ENCODE results near the gene DMD. TPM values are rescaled to one million over a fixed set of nuclear protein-coding genes. Genes with fewer than 3 reads are reported as not detected.
"Not testable (repeated sequence)": the region's sequence is repeated elsewhere in the genome, so short reads cannot be mapped to it uniquely, and the experiment has no call there.

DMD gene
- total RNA-seq, 4 donors from 2014 or later = 18.7 to 69.5 (median 38.5) TPM

- TF ChIP-seq CTCF (IDR thresholded peaks at IDR 0.05) = no peak
- H3K4me1 ChIP-seq = no peaks in the 10 kb centered on the region
- no peak for DNase-seq (ENCODE audit: low spot score in 2 of 2)
- H3K27ac ChIP-seq = no peak overlapping the region
- no peaks in the 10 kb centered on the region for H3K36me3 ChIP-seq
- H3K4me3 ChIP-seq = no peak overlapping the region
- H3K9me3 ChIP-seq = no peaks in the 10 kb centered on the region
- 35% methylated on average over 2 of the region's 2 CpGs for WGBS
- no peaks in the 10 kb centered on the region for H3K27me3 ChIP-seq
These were observed 466.0 kb downstream of the DMD start for GRCh38 chrX:32745323-32745722.

DNA sequence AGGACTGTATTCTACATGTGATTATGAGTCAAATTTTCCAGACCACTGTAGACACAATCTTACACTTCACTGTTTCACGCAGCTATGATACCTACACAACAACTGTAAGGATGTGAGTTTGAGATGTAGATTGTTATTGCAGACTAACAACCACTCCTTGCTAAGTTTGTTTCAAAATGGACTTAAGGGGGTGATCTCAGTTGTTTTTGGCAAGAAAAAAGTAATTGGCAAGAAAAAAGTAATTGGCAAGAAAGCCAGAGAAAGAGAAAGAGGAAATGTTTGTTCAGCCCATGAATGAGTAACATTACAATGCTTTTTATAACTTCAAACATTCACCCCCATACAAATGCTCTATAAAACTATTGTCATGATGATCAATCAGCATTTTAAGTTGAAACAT lies 466.4 kb downstream of the DMD start:
- DNase-seq (ENCODE audit: low spot score in 2 of 2) = no peak
- WGBS = 91% methylated on average over 1 of the region's 1 CpG
- H3K9me3 ChIP-seq = no peaks in the 10 kb centered on the region
- no peaks in the 10 kb centered on the region for H3K4me1 ChIP-seq
- H3K27ac ChIP-seq = no peak overlapping the region
- H3K27me3 ChIP-seq = no peaks in the 10 kb centered on the region
- H3K4me3 ChIP-seq = no peak overlapping the region
- TF ChIP-seq POLR2AphosphoS5 (IDR thresholded peaks at IDR 0.05) (no peak), CTCF (IDR thresholded peaks at IDR 0.05) (no peak), POLR2A (IDR thresholded peaks at IDR 0.05) (no peak), EP300 (IDR thresholded peaks at IDR 0.05) (no peak)
- no peaks in the 10 kb centered on the region for H3K36me3 ChIP-seq

DNA sequence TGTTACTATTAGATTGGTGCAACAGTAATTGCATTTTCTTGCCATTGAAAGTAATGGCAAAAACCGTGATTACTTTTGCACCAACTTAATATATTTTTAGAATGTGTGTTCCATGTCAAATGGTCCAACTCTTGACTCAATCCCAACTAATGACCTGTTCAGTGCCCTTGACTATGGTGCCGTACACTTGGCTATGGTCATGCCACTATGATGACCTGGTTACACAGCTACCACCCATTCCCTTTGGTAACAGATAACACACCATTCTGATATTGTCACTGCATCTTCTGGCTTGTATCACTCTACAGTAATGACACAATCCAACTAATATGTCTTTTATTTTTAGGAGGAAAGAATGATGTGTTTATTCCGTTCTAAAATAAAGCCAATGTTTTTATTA lies 469.4 kb downstream of the DMD start:
- H3K36me3 ChIP-seq = no peaks in the 10 kb centered on the region
- DNase-seq (ENCODE audit: low spot score in 2 of 2) = no peak
- no peak overlapping the region for H3K27ac ChIP-seq
- TF ChIP-seq POLR2A (IDR thresholded peaks at IDR 0.05) (no peak), CTCF (IDR thresholded peaks at IDR 0.05) (no peak), POLR2AphosphoS5 (IDR thresholded peaks at IDR 0.05) (no peak), EP300 (IDR thresholded peaks at IDR 0.05) (no peak)
- no peak overlapping the region for H3K4me3 ChIP-seq
- H3K4me1 ChIP-seq = no peaks in the 10 kb centered on the region
- no peaks in the 10 kb centered on the region for H3K9me3 ChIP-seq
- WGBS = 91% methylated on average over 3 of the region's 3 CpGs
- no peaks in the 10 kb centered on the region for H3K27me3 ChIP-seq

- Histone ChIP-seq H3K27me3 (no peaks in the 10 kb centered on the region), H3K36me3 (no peaks in the 10 kb centered on the region), H3K9me3 (no peaks in the 10 kb centered on the region), H3K4me3 (no peak overlapping the region), H3K27ac (no peak overlapping the region), H3K4me1 (no peaks in the 10 kb centered on the region)
- DNase-seq (ENCODE audit: low spot score in 2 of 2) = no peak
- no peak for TF ChIP-seq POLR2A (IDR thresholded peaks at IDR 0.05)
- no peak for TF ChIP-seq CTCF (IDR thresholded peaks at IDR 0.05)
- no peak for TF ChIP-seq EP300 (IDR thresholded peaks at IDR 0.05)
- no peak for TF ChIP-seq POLR2AphosphoS5 (IDR thresholded peaks at IDR 0.05)
- 72% methylated on average over 4 of the region's 4 CpGs for WGBS
These were observed 502.8 kb downstream of the DMD start for GRCh38 chrX:32708542-32708941.

- WGBS = 85% methylated on average over 9 of the region's 9 CpGs
- H3K9me3 ChIP-seq; H3K4me1 ChIP-seq; H3K36me3 ChIP-seq; H3K27me3 ChIP-seq; H3K27ac ChIP-seq; DNase-seq (ENCODE audit: low spot score in 2 of 2); H3K4me3 ChIP-seq: not testable (repeated sequence)
These were observed 506.0 kb downstream of the DMD start for GRCh38 chrX:32705385-32705784.

- no peaks in the 10 kb centered on the region for H3K9me3 ChIP-seq
- no peaks in the 10 kb centered on the region for H3K4me1 ChIP-seq
- no peak overlapping the region for H3K27ac ChIP-seq
- 29% methylated on average over 1 of the region's 1 CpG for WGBS
- TF ChIP-seq CTCF (IDR thresholded peaks at IDR 0.05) (no peak), POLR2AphosphoS5 (IDR thresholded peaks at IDR 0.05) (no peak), EP300 (IDR thresholded peaks at IDR 0.05) (no peak), POLR2A (IDR thresholded peaks at IDR 0.05) (no peak)
- DNase-seq (ENCODE audit: low spot score in 2 of 2) = no peak
- no peaks in the 10 kb centered on the region for H3K27me3 ChIP-seq
- no peak overlapping the region for H3K4me3 ChIP-seq
- no peaks in the 10 kb centered on the region for H3K36me3 ChIP-seq
These were observed 524.0 kb downstream of the DMD start for GRCh38 chrX:32687379-32687778.
